AG04449 (cell line): ENCODE data around the gene MICB.

Experiments
- CTCF ChIA-PET: fragments of 350-600 bp; formaldehyde crosslinking; extraction: SDS; loops from one replicate; lab custom pipeline; 2021; ENCODE audit warnings: antibody characterized with exemption; lab: Yijun Ruan, JAX
- POLR2A ChIA-PET: fragments of 400-600, 350-600 bp; formaldehyde crosslinking; extraction: SDS; loops from one replicate; lab custom pipeline; 2020; ENCODE audit warnings: antibody characterized with exemption, inconsistent platforms; lab: Yijun Ruan, JAX
- DNase-seq: peaks from one replicate; pipeline ENCODE4 v3.0.0-alpha.2; 2010; ENCODE audit warnings: low read depth, low spot score
- H3K4me3 ChIP-seq: 2 replicates; pipeline ENCODE4 v1.5.1; 2011; ENCODE audit warnings: low read depth, mild to moderate bottlenecking, control low read depth, low read length
- CTCF ChIP-seq: IDR thresholded peaks from one replicate; pipeline ENCODE4 v1.5.1; 2011; ENCODE audit warnings: mild to moderate bottlenecking, moderate library complexity, low read length, control low read depth, inconsistent platforms; ENCODE audit not compliant: insufficient read depth; ENCODE audit errors: missing control alignments

MICB gene

GRCh38 chr6:31473244-31473643 lies 24.7 kb upstream of the MICB start:
- TF ChIP-seq CTCF: no peak
- ChIA-PET POLR2A (no interaction called here), CTCF (interaction anchor here (1.3 to 1.7 kb wide), 2 partner anchors 20 to 75 kb away, joined by 5 to 6 read pairs; no protein-coding TSS in a partner anchor)
- H3K4me3 ChIP-seq: no peak overlapping the region
- no peak for DNase-seq

- POLR2A ChIA-PET: no interaction called here
- TF ChIP-seq CTCF: no peak
- no peak for DNase-seq
- no peak overlapping the region for H3K4me3 ChIP-seq
- CTCF ChIA-PET: interaction anchor here (0.6 to 1.3 kb wide), 2 partner anchors 19 to 277 kb away, joined by 3 to 6 read pairs; no protein-coding TSS in a partner anchor
Observed at GRCh38 chr6:31473780-31474761, 23.9 kb upstream of the MICB start.

- POLR2A ChIA-PET: no interaction called here
- no peak for DNase-seq
- CTCF ChIA-PET: no interaction called here
- TF ChIP-seq CTCF: peak; percentile 6
- no peak overlapping the region for H3K4me3 ChIP-seq
Observed at GRCh38 chr6:31474871-31475286, 23.1 kb upstream of the MICB start.

DNA sequence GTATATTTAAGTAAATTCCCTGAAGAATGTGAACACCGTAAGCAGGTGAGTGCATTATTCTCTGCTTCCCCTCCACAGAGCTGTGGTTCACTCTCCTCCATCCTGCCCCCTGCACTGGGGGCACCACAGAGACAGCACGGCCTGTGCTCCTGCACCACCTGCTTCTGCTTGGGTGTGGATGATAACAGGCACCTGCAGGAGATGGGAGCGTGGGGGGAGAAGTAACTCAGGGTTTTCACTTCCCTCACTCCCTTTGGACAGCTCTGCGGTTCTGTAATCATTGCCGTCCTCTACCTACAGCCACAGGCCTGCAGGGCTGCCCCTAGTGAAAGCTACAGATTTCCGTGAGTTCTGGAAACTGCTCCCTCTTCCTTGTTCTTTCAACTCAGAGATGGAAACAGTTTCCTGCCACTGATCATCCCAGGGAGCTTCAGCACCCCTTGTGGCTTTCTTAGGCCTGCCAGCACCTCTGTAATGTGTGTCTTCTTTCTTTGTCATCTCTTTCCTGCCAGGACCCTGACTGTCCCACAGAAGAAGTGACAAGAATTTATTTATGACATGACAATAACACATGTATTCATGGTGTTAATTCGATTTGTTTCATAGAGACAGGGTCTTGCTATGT lies 21.3 kb upstream of the MICB start:
- no peak for TF ChIP-seq CTCF
- H3K4me3 ChIP-seq: no peak overlapping the region
- DNase-seq: no peak
- ChIA-PET CTCF (no interaction called here), POLR2A (no interaction called here)

GRCh38 chr6:31477521-31477920 lies 20.4 kb upstream of the MICB start:
- H3K4me3 ChIP-seq: no peak overlapping the region
- no peak for DNase-seq
- no peak for TF ChIP-seq CTCF
- ChIA-PET POLR2A (no interaction called here), CTCF (interaction anchor here (1.5 kb wide), 1 partner anchor 9 kb away, joined by 3 read pairs; no protein-coding TSS in a partner anchor)
